ENCODE data around the gene C7orf25. TPM values are rescaled to one million over a fixed set of nuclear protein-coding genes. Genes with fewer than 3 reads are reported as not detected.
"Not testable (repeated sequence)": the region's sequence is repeated elsewhere in the genome, so short reads cannot be mapped to it uniquely, and the experiment has no call there.

C7orf25 gene
- total RNA-seq, 3 donors from 2014 or later: 10.9 to 13.6 (median 11.8) TPM

DNA sequence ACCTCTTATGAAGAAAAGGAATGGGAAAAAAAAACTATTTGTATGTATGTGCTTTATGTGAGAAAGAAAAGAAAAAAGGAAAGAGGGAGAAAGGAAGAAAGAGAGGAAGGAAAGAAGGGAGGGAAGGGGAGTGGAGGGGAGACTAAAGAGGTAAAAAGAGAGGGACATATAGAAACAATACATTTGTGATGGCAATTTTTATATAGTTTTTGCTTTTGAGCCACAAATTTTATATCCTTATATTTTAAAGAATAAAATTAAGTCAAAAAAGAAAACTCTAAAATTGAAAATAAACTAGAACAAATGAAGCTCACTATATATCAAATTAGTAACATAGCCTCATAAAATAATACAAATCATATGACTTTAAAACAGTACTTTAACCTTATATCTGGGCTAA, 11.0 kb downstream of the C7orf25 start:
- intact Hi-C loops (cut with DNase I; ENCODE audit: low total_unique reads): no loop called here
- Histone ChIP-seq H3K4me3 (no peak overlapping the region), H3K9me3 (no peaks in the 10 kb centered on the region), H3K36me3 (no peaks in the 10 kb centered on the region), H3K27ac (no peak overlapping the region), H3K4me1 (no peaks in the 10 kb centered on the region), H3K27me3 (no peaks in the 10 kb centered on the region)
- TF ChIP-seq, protein P1, sequence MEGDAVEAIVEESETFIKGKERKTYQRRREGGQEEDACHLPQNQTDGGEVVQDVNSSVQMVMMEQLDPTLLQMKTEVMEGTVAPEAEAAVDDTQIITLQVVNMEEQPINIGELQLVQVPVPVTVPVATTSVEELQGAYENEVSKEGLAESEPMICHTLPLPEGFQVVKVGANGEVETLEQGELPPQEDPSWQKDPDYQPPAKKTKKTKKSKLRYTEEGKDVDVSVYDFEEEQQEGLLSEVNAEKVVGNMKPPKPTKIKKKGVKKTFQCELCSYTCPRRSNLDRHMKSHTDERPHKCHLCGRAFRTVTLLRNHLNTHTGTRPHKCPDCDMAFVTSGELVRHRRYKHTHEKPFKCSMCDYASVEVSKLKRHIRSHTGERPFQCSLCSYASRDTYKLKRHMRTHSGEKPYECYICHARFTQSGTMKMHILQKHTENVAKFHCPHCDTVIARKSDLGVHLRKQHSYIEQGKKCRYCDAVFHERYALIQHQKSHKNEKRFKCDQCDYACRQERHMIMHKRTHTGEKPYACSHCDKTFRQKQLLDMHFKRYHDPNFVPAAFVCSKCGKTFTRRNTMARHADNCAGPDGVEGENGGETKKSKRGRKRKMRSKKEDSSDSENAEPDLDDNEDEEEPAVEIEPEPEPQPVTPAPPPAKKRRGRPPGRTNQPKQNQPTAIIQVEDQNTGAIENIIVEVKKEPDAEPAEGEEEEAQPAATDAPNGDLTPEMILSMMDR (IDR thresholded peaks at IDR 0.05): no peak
- TF ChIP-seq POLR2A (IDR thresholded peaks at IDR 0.05): no peak
- no peak for DNase-seq (ENCODE audit: low spot score in 2 of 2)

- Histone ChIP-seq H3K4me1 (no peaks in the 10 kb centered on the region), H3K27me3 (no peaks in the 10 kb centered on the region), H3K4me3 (no peak overlapping the region), H3K36me3 (no peaks in the 10 kb centered on the region), H3K27ac (no peak overlapping the region), H3K9me3 (no peaks in the 10 kb centered on the region)
- TF ChIP-seq, protein P1 (IDR thresholded peaks at IDR 0.05): no peak
- TF ChIP-seq POLR2AphosphoS5 (IDR thresholded peaks at IDR 0.05) (no peak), POLR2A (IDR thresholded peaks at IDR 0.05) (no peak)
- no peak for DNase-seq (ENCODE audit: low spot score in 2 of 2)
- intact Hi-C loops (cut with DNase I; ENCODE audit: low total_unique reads): no loop called here
These were observed 18.3 kb downstream of the C7orf25 start for GRCh38 chr7:42893346-42894240.

DNA sequence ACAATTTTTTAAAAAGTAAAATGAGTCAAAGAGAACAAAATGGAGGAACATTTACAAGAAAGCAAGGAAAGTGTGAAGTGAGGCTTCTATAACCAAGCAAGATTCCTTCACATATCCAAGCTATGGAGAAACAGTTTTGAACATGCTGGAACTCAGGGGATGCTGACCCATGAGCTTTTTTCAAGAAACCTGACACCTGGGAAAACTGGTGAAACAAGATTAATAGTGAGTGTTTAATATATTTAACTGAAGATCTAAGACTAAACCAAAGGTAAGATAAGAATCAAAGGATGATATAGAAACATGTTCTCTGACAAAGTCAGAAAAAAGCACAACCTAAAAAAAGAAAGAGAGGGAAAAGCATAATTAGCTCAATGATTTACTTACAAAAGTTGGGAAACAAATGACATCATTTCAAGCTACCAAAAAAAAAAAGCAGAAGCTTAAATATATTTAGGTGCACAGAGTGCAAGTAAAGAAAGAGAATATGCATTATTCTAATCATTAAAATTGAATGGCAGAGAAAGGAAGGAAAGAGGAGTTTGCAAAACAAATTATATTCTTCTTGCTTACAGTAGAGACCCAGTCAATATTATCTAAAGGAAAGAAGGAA, 24.9 kb downstream of the C7orf25 start:
- intact Hi-C loops (cut with DNase I; ENCODE audit: low total_unique reads): no loop called here

GRCh38 chr7:42886129-42886528, 25.7 kb downstream of the C7orf25 start:
- H3K4me1 ChIP-seq: no peaks in the 10 kb centered on the region
- no peaks in the 10 kb centered on the region for H3K27me3 ChIP-seq
- no peak overlapping the region for H3K27ac ChIP-seq
- intact Hi-C loops (cut with DNase I; ENCODE audit: low total_unique reads): no loop called here
- no peak for TF ChIP-seq POLR2AphosphoS5 (IDR thresholded peaks at IDR 0.05)
- no peak for TF ChIP-seq POLR2A (IDR thresholded peaks at IDR 0.05)
- TF ChIP-seq, protein P1 (IDR thresholded peaks at IDR 0.05): peak in 1 of 3 donors; percentile 23
- no peaks in the 10 kb centered on the region for H3K36me3 ChIP-seq
- DNase-seq (ENCODE audit: low spot score in 2 of 2): no peak
- no peaks in the 10 kb centered on the region for H3K9me3 ChIP-seq
- no peak overlapping the region for H3K4me3 ChIP-seq

More for the DNA sequence above, 24.9 kb downstream of the C7orf25 start:
- Histone ChIP-seq H3K4me1 (no peaks in the 10 kb centered on the region), H3K27ac (no peak overlapping the region), H3K36me3 (no peaks in the 10 kb centered on the region), H3K9me3 (no peaks in the 10 kb centered on the region), H3K4me3 (no peak overlapping the region), H3K27me3 (no peaks in the 10 kb centered on the region)
- TF ChIP-seq POLR2A (IDR thresholded peaks at IDR 0.05) (no peak), POLR2AphosphoS5 (IDR thresholded peaks at IDR 0.05) (no peak)
- TF ChIP-seq, protein P1 (IDR thresholded peaks at IDR 0.05): no peak
- DNase-seq (ENCODE audit: low spot score in 2 of 2): no peak

DNA sequence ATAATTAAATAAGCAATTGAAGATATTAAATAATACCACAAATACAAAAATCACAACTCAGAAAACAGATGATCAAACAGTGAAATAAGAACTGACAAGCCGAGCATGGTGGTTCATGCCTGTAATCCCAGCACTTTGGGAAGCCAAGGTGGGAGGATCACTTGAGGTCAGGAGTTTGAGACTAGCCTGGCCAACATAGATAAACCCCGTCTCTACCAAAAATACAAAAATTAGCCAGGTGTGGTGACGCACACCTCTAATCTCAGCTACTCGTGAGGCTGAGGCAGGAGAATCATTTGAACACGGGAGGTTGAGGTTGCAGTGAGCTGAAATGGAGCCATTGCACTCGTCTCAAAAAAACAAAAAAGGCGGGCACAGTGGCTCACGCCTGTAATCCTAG, 26.7 kb downstream of the C7orf25 start:
- intact Hi-C loops (cut with DNase I; ENCODE audit: low total_unique reads); H3K4me3 ChIP-seq; DNase-seq (ENCODE audit: low spot score in 2 of 2); H3K27ac ChIP-seq; H3K36me3 ChIP-seq; H3K9me3 ChIP-seq; H3K4me1 ChIP-seq; H3K27me3 ChIP-seq: not testable (repeated sequence)

All from breast epithelium (tissue), 4 donors.